Smooth muscle cell (in vitro differentiated cells): ENCODE measurements around the gene CTXN2. TPM values are rescaled to one million over a fixed set of nuclear protein-coding genes. Genes with fewer than 3 reads are reported as not detected.
A peak's percentile ranks its signal among the peaks of the same experiment; 100 is the strongest.

ENCODE experiments used
- DNase-seq: peaks from one replicate; lab custom pipeline; 2025; ENCODE audit not compliant: unreplicated experiment; lab: John Stamatoyannopoulos, UW
- H2AFZ ChIP-seq: fragments of 200-600 bp; sonication (generic); 2 replicates; pipeline ENCODE4 v1.6.0; 2016; ENCODE audit warnings: antibody characterized with exemption, low read depth, mild to moderate bottlenecking
- H3F3A ChIP-seq: fragments of 200-600 bp; sonication (generic); 2 replicates; pipeline ENCODE4 v1.6.0; 2017; ENCODE audit warnings: antibody characterized with exemption, low read depth
- H3K27ac ChIP-seq: fragments of 200-600 bp; sonication (generic); 2 replicates; pipeline ENCODE4 v1.5.1; 2016; ENCODE audit warnings: low read depth, mild to moderate bottlenecking
- H3K27me3 ChIP-seq: fragments of 200-600 bp; sonication (generic); 2 replicates; pipeline ENCODE4 v1.6.1; 2016; ENCODE audit warnings: low read depth, mild to moderate bottlenecking
- H3K36me3 ChIP-seq: fragments of 200-600 bp; sonication (generic); 2 replicates; pipeline ENCODE4 v1.5.1; 2016; ENCODE audit warnings: low read depth
- H3K4me1 ChIP-seq: fragments of 200-600 bp; sonication (generic); 2 replicates; pipeline ENCODE4 v1.5.1; 2016; ENCODE audit warnings: low read depth
- H3K4me2 ChIP-seq: fragments of 200-600 bp; sonication (generic); 2 replicates; pipeline ENCODE4 v1.6.0; 2016; ENCODE audit warnings: mild to moderate bottlenecking
- H3K4me3 ChIP-seq: fragments of 200-600 bp; sonication (generic); 2 replicates; pipeline ENCODE4 v1.5.1; 2016; ENCODE audit warnings: mild to moderate bottlenecking
- H3K79me2 ChIP-seq: fragments of 200-600 bp; sonication (generic); 2 replicates; pipeline ENCODE4 v1.6.0; 2016; ENCODE audit warnings: low read depth, mild to moderate bottlenecking
- H3K9ac ChIP-seq: fragments of 200-600 bp; sonication (generic); 2 replicates; pipeline ENCODE4 v1.6.0; 2016; ENCODE audit warnings: low read depth
- H3K9me3 ChIP-seq: fragments of 200-600 bp; sonication (generic); replicated peaks from 2 replicates; pipeline ENCODE4 v1.5.1; 2016; ENCODE audit warnings: low read depth
- H4K20me1 ChIP-seq: fragments of 200-600 bp; sonication (generic); 2 replicates; pipeline ENCODE4 v1.6.0; 2016; ENCODE audit warnings: low read depth
- CTCF ChIP-seq: fragments of 200-600 bp; sonication (generic); IDR thresholded peaks from 2 replicates; pipeline ENCODE4 v1.5.1; 2017; ENCODE audit warnings: borderline replicate concordance, mild to moderate bottlenecking, antibody characterized with exemption; ENCODE audit not compliant: insufficient read depth, poor library complexity, severe bottlenecking
- WGBS: methylation state at CpG from one replicate; pipeline ENCODE4 v1.1.7; 2016; ENCODE audit warnings: low lambda C conversion rate; 5-methylcytosine and 5-hydroxymethylcytosine counted together
- polyA plus RNA-seq: library from polyadenylated mRNA; unstranded; fragments of >200 nt; fragmentation: Nextera tagmentation; extraction: Ambion mirVana; gene quantifications from 2 replicates; pipeline ENCODE4 v1.2.1, GENCODE V29; 2016
- total RNA-seq: library from RNA; depleted of rRNA; stranded (reverse); fragments of >200 nt; gene quantifications from 2 replicates; pipeline ENCODE4 v1.2.3, GENCODE V29; 2014

The CTXN2 gene
- total and polyA plus RNA-seq, 2 experiments from 2014 or later = not detected

GRCh38 chr15:48177383-48177765 lies 14.1 kb upstream of the CTXN2 start:
- no peak for TF ChIP-seq CTCF
- peak overlapping the region; percentile 61 for H3K9ac ChIP-seq
- peak overlapping the region; percentile 83 for H3K4me3 ChIP-seq
- H3K4me1 ChIP-seq = peaks cover 22% of the 10 kb centered on the region
- peaks cover 9% of the 10 kb centered on the region for H3K9me3 ChIP-seq
- no peaks in the 10 kb centered on the region for H4K20me1 ChIP-seq
- peaks cover 24% of the 10 kb centered on the region for H3K27me3 ChIP-seq
- H3K79me2 ChIP-seq = peaks cover 10% of the 10 kb centered on the region
- H3K36me3 ChIP-seq = no peaks in the 10 kb centered on the region
- no peaks in the 10 kb centered on the region for H3F3A ChIP-seq
- 9% methylated on average over 10 of the region's 10 CpGs for WGBS
- H3K4me2 ChIP-seq = peak overlapping the region; percentile 84
- DNase-seq = no peak
- H2AFZ ChIP-seq = peak overlapping the region; percentile 93
- H3K27ac ChIP-seq = no peak overlapping the region

DNA sequence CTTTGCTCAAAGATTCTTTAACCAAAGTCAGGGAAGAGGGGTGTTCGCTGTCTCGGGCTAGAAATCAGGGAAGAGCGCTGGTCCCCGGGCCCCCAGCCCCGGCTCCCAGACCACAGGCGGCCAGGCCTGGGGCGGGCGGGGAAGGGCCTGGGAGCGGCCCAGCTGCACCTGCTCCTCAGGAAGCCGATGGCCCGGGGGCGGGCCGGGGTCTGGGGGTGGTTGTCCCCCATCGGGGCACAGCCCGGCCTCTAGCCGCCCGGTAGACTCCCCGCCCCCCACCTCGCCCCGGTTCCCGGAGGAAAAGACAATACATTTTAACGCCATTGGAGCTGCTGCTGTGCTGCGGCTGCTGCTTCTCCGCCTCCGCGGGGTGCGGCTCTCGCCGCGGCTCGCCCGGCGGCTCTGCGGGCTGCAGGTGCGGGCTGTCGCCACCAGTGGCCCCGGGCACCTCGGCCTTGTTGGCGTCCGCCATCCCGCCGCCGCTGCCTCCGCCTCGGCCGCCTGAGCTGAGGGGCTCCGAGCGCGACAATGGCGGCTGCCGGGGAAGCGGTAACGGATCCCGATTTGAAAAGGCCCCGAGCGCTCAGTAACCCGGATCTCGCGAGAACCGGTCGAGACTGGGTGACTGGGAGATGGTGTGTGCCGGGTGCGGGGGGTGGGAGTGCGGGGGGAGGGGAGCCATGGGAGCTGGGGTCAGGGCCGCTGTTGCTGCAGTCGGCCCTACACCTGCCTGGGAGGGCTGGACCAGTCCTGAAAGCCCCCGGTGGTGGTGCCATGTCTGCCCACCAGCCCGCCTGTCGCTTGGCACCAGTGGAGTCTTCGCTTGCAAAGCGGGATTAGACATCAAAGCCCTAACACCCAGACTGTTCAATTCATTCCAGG lies 13.5 kb upstream of the CTXN2 start, which contains the start of gene MYEF2:
Gene MYEF2, minus strand, starts transcription at position 530 of the 882 bp plus-strand sequence. Its CDS starts 58 bp downstream, at position 472.
- H3K27ac ChIP-seq = no peak within 1 kb of the TSS
- peak; percentile 4 for TF ChIP-seq CTCF
- peak within 1 kb of the TSS; percentile 61 for H3K9ac ChIP-seq
- H3K4me1 ChIP-seq = peaks cover 22% of the 10 kb centered on the region
- peak within 1 kb of the TSS; percentile 84 for H3K4me2 ChIP-seq
- no peaks in the 10 kb centered on the region for H4K20me1 ChIP-seq
- no peaks in the 10 kb centered on the region for H3K36me3 ChIP-seq
- H3K4me3 ChIP-seq = peak within 1 kb of the TSS; percentile 83
- no peaks in the 10 kb centered on the region for H3F3A ChIP-seq
- peaks cover 24% of the 10 kb centered on the region for H3K27me3 ChIP-seq
- H2AFZ ChIP-seq = peak within 1 kb of the TSS; percentile 93
- H3K9me3 ChIP-seq = peaks cover 5% of the 10 kb centered on the region
- DNase-seq = no peak
- peaks cover 4% of the 10 kb centered on the region for H3K79me2 ChIP-seq
- 1% methylated on average over 58 of the region's 71 CpGs for WGBS

DNA sequence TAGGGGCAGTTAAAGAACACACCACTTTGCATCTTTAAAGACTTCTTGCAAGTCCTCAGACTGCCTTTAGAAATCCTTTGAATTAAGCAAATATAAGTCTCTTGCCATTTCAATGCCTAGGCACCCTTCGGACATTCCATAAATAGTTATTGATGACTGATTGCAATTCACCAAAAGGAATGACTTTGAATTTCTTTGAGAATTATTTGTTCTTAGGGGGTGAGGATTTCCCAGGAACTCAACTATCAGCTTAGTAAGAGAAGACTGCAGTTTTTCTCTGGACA lies 12.9 kb upstream of the CTXN2 start:
- H3K4me3 ChIP-seq = peak overlapping the region; percentile 83

More for the DNA sequence above, 12.9 kb upstream of the CTXN2 start:
- H3K4me2 ChIP-seq = peak overlapping the region; percentile 84
- TF ChIP-seq CTCF = no peak
- no peaks in the 10 kb centered on the region for H3K9me3 ChIP-seq
- no peak overlapping the region for H3K27ac ChIP-seq
- H3K4me1 ChIP-seq = peaks cover 22% of the 10 kb centered on the region
- peak overlapping the region; percentile 93 for H2AFZ ChIP-seq
- no peaks in the 10 kb centered on the region for H4K20me1 ChIP-seq
- peaks cover 4% of the 10 kb centered on the region for H3K79me2 ChIP-seq
- 68% methylated on average over 1 of the region's 1 CpG for WGBS
- no peak for DNase-seq
- H3F3A ChIP-seq = no peaks in the 10 kb centered on the region
- no peak overlapping the region for H3K9ac ChIP-seq
- peaks cover 24% of the 10 kb centered on the region for H3K27me3 ChIP-seq
- H3K36me3 ChIP-seq = no peaks in the 10 kb centered on the region
